ENCODE data around the gene EID2B. TPM values are rescaled to one million over a fixed set of nuclear protein-coding genes. Genes with fewer than 3 reads are reported as not detected.
A peak's percentile ranks its signal among the peaks of the same experiment; 100 is the strongest.

EID2B gene
- total RNA-seq, 1 donor from 2014 or later, result 3.2 TPM

GRCh38 chr19:39496063-39496462, 36.6 kb downstream of the EID2B start:
- H3K9me3 Mint-ChIP-seq (ENCODE audit: unreplicated experiment), result peaks cover 4% of the 10 kb centered on the region
- no peak for TF ChIP-seq CTCF (IDR thresholded peaks at IDR 0.05; ENCODE audit: unreplicated experiment)
- no peak overlapping the region for H3K4me3 Mint-ChIP-seq (ENCODE audit: unreplicated experiment)
- H3K27me3 Mint-ChIP-seq (ENCODE audit: unreplicated experiment), result peaks cover 10% of the 10 kb centered on the region
- peaks cover 15% of the 10 kb centered on the region for H3K36me3 Mint-ChIP-seq (ENCODE audit: low read depth, unreplicated experiment)
- peak overlapping the region; percentile 8 for H3K27ac Mint-ChIP-seq (ENCODE audit: unreplicated experiment)
- H3K4me1 Mint-ChIP-seq (ENCODE audit: unreplicated experiment), result peaks cover 16% of the 10 kb centered on the region
- no peak for DNase-seq (ENCODE audit: low spot score)

GRCh38 chr19:39494661-39495060, 38.0 kb downstream of the EID2B start:
- H3K36me3 Mint-ChIP-seq (ENCODE audit: low read depth, unreplicated experiment), result peaks cover 16% of the 10 kb centered on the region
- peaks cover 13% of the 10 kb centered on the region for H3K4me1 Mint-ChIP-seq (ENCODE audit: unreplicated experiment)
- DNase-seq (ENCODE audit: low spot score), result no peak
- no peak for TF ChIP-seq CTCF (IDR thresholded peaks at IDR 0.05; ENCODE audit: unreplicated experiment)
- no peak overlapping the region for H3K4me3 Mint-ChIP-seq (ENCODE audit: unreplicated experiment)
- H3K27ac Mint-ChIP-seq (ENCODE audit: unreplicated experiment), result no peak overlapping the region
- H3K27me3 Mint-ChIP-seq (ENCODE audit: unreplicated experiment), result peaks cover 11% of the 10 kb centered on the region
- peaks cover 3% of the 10 kb centered on the region for H3K9me3 Mint-ChIP-seq (ENCODE audit: unreplicated experiment)

GRCh38 chr19:39492788-39493187, 39.9 kb downstream of the EID2B start:
- Mint-ChIP-seq H3K4me3 (ENCODE audit: unreplicated experiment) (peak overlapping the region; percentile 34), H3K9me3 (ENCODE audit: unreplicated experiment) (no peaks in the 10 kb centered on the region), H3K27me3 (ENCODE audit: unreplicated experiment) (peaks cover 3% of the 10 kb centered on the region), H3K27ac (ENCODE audit: unreplicated experiment) (no peak overlapping the region), H3K4me1 (ENCODE audit: unreplicated experiment) (peaks cover 3% of the 10 kb centered on the region), H3K36me3 (ENCODE audit: low read depth, unreplicated experiment) (peaks cover 20% of the 10 kb centered on the region)
- no peak for TF ChIP-seq CTCF (IDR thresholded peaks at IDR 0.05; ENCODE audit: unreplicated experiment)
- DNase-seq (ENCODE audit: low spot score), result no peak

- no peak overlapping the region for H3K4me3 Mint-ChIP-seq (ENCODE audit: unreplicated experiment)
- peaks cover 22% of the 10 kb centered on the region for H3K36me3 Mint-ChIP-seq (ENCODE audit: low read depth, unreplicated experiment)
- no peak for TF ChIP-seq CTCF (IDR thresholded peaks at IDR 0.05; ENCODE audit: unreplicated experiment)
- no peaks in the 10 kb centered on the region for H3K9me3 Mint-ChIP-seq (ENCODE audit: unreplicated experiment)
- peaks cover 3% of the 10 kb centered on the region for H3K4me1 Mint-ChIP-seq (ENCODE audit: unreplicated experiment)
- no peak for DNase-seq (ENCODE audit: low spot score)
- peaks cover 3% of the 10 kb centered on the region for H3K27me3 Mint-ChIP-seq (ENCODE audit: unreplicated experiment)
- no peak overlapping the region for H3K27ac Mint-ChIP-seq (ENCODE audit: unreplicated experiment)
These were observed 40.4 kb downstream of the EID2B start for GRCh38 chr19:39492225-39492624.

- peaks cover 8% of the 10 kb centered on the region for H3K27me3 Mint-ChIP-seq (ENCODE audit: unreplicated experiment)
- no peak for TF ChIP-seq CTCF (IDR thresholded peaks at IDR 0.05; ENCODE audit: unreplicated experiment)
- H3K36me3 Mint-ChIP-seq (ENCODE audit: low read depth, unreplicated experiment), result peaks cover 29% of the 10 kb centered on the region
- H3K9me3 Mint-ChIP-seq (ENCODE audit: unreplicated experiment), result no peaks in the 10 kb centered on the region
- no peak overlapping the region for H3K27ac Mint-ChIP-seq (ENCODE audit: unreplicated experiment)
- DNase-seq (ENCODE audit: low spot score), result no peak
- peaks cover 4% of the 10 kb centered on the region for H3K4me1 Mint-ChIP-seq (ENCODE audit: unreplicated experiment)
- peak overlapping the region; percentile 47 for H3K4me3 Mint-ChIP-seq (ENCODE audit: unreplicated experiment)
These were observed 42.9 kb downstream of the EID2B start for GRCh38 chr19:39489756-39490155.
